Sciatic nerve (tissue), 2 donors: ENCODE data around the gene OSBPL2. TPM values are rescaled to one million over a fixed set of nuclear protein-coding genes. Genes with fewer than 3 reads are reported as not detected.

Experiments used
- ATAC-seq: fragments of 200-7000 bp; cut with Tn5 transposase; one replicate; pipeline ENCODE4 v1.9.1; 2020; ENCODE audit warnings: mild to moderate bottlenecking, moderate library complexity
- DNase-seq: peaks from one replicate; pipeline ENCODE4 v3.0.0-alpha.2; 2020; ENCODE audit warnings: low spot score
- intact Hi-C: fragments of 100-400 bp; cut with DNase I; formaldehyde crosslinking; loops from one replicate; pipeline ENCODE4 v1.14.2; 2022
- total RNA-seq: library from RNA; stranded (reverse); fragmentation: NEBNext Ultra II Directional; extraction: Animal tissue kit (Norgen Biotek cat#: 25700); gene quantifications from one replicate; pipeline ENCODE4 v1.2.1, GENCODE V29; 2021
- donor health status: DM: no; HTN: no; CAD: no.
- donor health status: DM: no; HTN: no; CAD: no.

OSBPL2 gene
- total RNA-seq, 1 donor from 2014 or later = 53.3 TPM

- DNase-seq (no peak), ATAC-seq (no peak)
- intact Hi-C loops = no loop called here
These were observed 19.0 kb upstream of the OSBPL2 start for GRCh38 chr20:62219101-62219991.

GRCh38 chr20:62219992-62220665 is 18.2 kb upstream of the OSBPL2 start, which contains the start of gene HRH3:
HRH3 (minus strand) TSS chr20:62220278; CDS start chr20:62219970, 308 bp downstream.
- peak; percentile 27 for ATAC-seq

GRCh38 chr20:62220666-62221568 is 17.4 kb upstream of the OSBPL2 start:
- no peak for ATAC-seq
- no peak for DNase-seq
- intact Hi-C loops = no loop called here

More at GRCh38 chr20:62219992-62220665, 18.2 kb upstream of the OSBPL2 start, which contains the start of gene HRH3:
- DNase-seq = no peak
- intact Hi-C loops = no loop called here

GRCh38 chr20:62222266-62222850 is 16.0 kb upstream of the OSBPL2 start:
- DNase-seq (no peak), ATAC-seq (no peak)
- intact Hi-C loops = no loop called here

GRCh38 chr20:62222972-62223371 is 15.3 kb upstream of the OSBPL2 start:
- DNase-seq (no peak), ATAC-seq (no peak)
- intact Hi-C loops = no loop called here

- intact Hi-C loops = no loop called here
- ATAC-seq = no peak
- DNase-seq = no peak
These were observed 14.8 kb upstream of the OSBPL2 start for GRCh38 chr20:62223571-62223970.

GRCh38 chr20:62224113-62224855 is 14.0 kb upstream of the OSBPL2 start:
- intact Hi-C loops = no loop called here
- DNase-seq (no peak), ATAC-seq (no peak)

- DNase-seq (no peak), ATAC-seq (no peak)
- intact Hi-C loops = no loop called here
These were observed 13.3 kb upstream of the OSBPL2 start for GRCh38 chr20:62225026-62225425.

GRCh38 chr20:62225820-62226635 is 12.3 kb upstream of the OSBPL2 start:
- intact Hi-C loops = no loop called here
- ATAC-seq (no peak), DNase-seq (no peak)

- ATAC-seq (no peak), DNase-seq (no peak)
- intact Hi-C loops = no loop called here
These were observed 11.4 kb upstream of the OSBPL2 start for GRCh38 chr20:62226707-62227590.

DNA sequence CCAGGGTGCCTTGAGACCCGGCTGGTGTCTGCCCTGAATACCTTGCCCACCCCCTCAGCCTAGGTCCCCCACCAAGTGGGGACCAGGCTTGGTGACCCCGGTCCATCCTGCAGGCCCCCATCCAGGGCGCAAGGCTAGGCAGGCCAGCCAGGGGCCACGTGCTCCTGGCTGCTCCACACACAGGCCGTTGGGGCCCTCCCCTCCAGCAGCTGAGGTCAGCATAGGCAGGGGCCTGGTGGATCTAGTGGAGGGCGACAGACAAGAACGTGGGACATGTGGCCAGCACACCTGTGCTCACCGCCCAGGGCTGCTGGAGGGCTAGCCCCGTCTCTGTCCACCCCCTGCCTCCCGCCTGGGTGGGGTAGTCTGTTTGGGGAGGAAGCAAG is 10.7 kb upstream of the OSBPL2 start:
- DNase-seq (no peak), ATAC-seq (no peak)
- intact Hi-C loops = no loop called here

- intact Hi-C loops = no loop called here
- DNase-seq (no peak), ATAC-seq (no peak)
These were observed 10.1 kb upstream of the OSBPL2 start for GRCh38 chr20:62227977-62228958.

GRCh38 chr20:62228982-62229545 is 9.3 kb upstream of the OSBPL2 start:
- intact Hi-C loops = no loop called here
- ATAC-seq (no peak), DNase-seq (no peak)

- intact Hi-C loops = no loop called here
- no peak for DNase-seq
- ATAC-seq = no peak
These were observed 8.7 kb upstream of the OSBPL2 start for GRCh38 chr20:62229667-62230066.

DNA sequence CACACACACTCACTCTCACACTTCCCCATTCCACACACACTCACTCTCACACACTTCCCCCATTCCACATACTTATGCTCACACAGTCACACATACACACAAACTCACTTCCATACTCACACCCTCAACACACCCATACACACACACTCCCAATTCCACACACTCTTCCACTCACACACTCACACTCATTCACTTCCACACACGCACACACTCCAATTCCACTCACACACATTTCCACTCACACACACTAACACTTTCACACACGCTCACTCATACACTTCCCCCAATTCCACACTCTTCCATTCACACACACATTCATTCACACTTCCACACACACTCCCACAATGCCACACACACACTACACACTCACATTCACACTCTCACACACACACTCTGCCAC is 8.0 kb upstream of the OSBPL2 start:
- no peak for ATAC-seq
- intact Hi-C loops = no loop called here
- no peak for DNase-seq
